ENCODE data around the gene FGD5.

- TF ChIP-seq EZH2phosphoT487 (IDR thresholded peaks at IDR 0.05; ENCODE audit: borderline replicate concordance, low read length) = no peak
- TF ChIP-seq, protein P1, sequence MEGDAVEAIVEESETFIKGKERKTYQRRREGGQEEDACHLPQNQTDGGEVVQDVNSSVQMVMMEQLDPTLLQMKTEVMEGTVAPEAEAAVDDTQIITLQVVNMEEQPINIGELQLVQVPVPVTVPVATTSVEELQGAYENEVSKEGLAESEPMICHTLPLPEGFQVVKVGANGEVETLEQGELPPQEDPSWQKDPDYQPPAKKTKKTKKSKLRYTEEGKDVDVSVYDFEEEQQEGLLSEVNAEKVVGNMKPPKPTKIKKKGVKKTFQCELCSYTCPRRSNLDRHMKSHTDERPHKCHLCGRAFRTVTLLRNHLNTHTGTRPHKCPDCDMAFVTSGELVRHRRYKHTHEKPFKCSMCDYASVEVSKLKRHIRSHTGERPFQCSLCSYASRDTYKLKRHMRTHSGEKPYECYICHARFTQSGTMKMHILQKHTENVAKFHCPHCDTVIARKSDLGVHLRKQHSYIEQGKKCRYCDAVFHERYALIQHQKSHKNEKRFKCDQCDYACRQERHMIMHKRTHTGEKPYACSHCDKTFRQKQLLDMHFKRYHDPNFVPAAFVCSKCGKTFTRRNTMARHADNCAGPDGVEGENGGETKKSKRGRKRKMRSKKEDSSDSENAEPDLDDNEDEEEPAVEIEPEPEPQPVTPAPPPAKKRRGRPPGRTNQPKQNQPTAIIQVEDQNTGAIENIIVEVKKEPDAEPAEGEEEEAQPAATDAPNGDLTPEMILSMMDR (IDR thresholded peaks at IDR 0.05; ENCODE audit: low read depth, low read length, poor library complexity, severe bottlenecking) = no peak
These were observed 31.1 kb upstream of the FGD5 start for GRCh38 chr3:14787630-14788029.
